Psoas muscle (tissue), 8 donors: ENCODE data around the gene TRAF2. TPM values are rescaled to one million over a fixed set of nuclear protein-coding genes. Genes with fewer than 3 reads are reported as not detected.

Source experiments
- ATAC-seq, 4 donors: fragments of 200-7000 bp; cut with Tn5 transposase; one replicate each; pipeline ENCODE4 v1.9.1; 2020; ENCODE audit warnings: moderate library complexity in 3 of 4, mild to moderate bottlenecking in 2 of 4
- DNase-seq, 2 donors: peaks; one replicate each; pipeline ENCODE4 v3.0.0-alpha.2; 2020
- H3K27ac ChIP-seq: fragments of 200-600 bp; one replicate; pipeline ENCODE4 v1.8.0; 2022
- H3K27me3 ChIP-seq, 3 donors: fragments of 200-600 bp in 1 of 3; one replicate each; pipeline versions ENCODE4 v1.6.1 to v1.8.0; 2013 to 2022; ENCODE audit warnings: low read length in 2 of 3, mild to moderate bottlenecking in 2 of 3, moderate library complexity in 1 of 3; ENCODE audit not compliant: insufficient read depth in 3 of 3
- H3K36me3 ChIP-seq, 2 donors: fragments of 200-600 bp in 1 of 2; one replicate each; pipeline versions ENCODE4 v1.6.1 to v1.8.0; 2013 to 2022; ENCODE audit warnings: low read depth in 1 of 2, mild to moderate bottlenecking in 1 of 2, moderate library complexity in 1 of 2; ENCODE audit not compliant: insufficient read depth in 1 of 2
- H3K4me1 ChIP-seq: fragments of 200-600 bp; one replicate; pipeline ENCODE4 v1.8.0; 2022
- H3K4me3 ChIP-seq: fragments of 200-600 bp; one replicate; pipeline ENCODE4 v1.8.0; 2022; ENCODE audit warnings: mild to moderate bottlenecking
- H3K9me3 ChIP-seq: fragments of 200-600 bp; one replicate; pipeline ENCODE4 v1.8.0; 2022
- WGBS, 3 donors: extraction: QIAGEN DNeasy Blood & Tissue Kit; methylation state at CpG; one replicate each; pipeline versions ENCODE4 v1.1.6 to v1.1.7; 2013; 5-methylcytosine and 5-hydroxymethylcytosine counted together
- intact Hi-C, 2 donors: fragments of 100-400 bp; cut with DNase I; formaldehyde crosslinking; loops; one replicate each; pipeline versions ENCODE4 v1.11.0 to v1.14.2; 2022
- polyA plus RNA-seq, 3 donors: library from polyadenylated mRNA; stranded (reverse); fragments of 200-250 nt; gene quantifications; one replicate each; pipeline ENCODE4 v1.2.3, GENCODE V29; 2013
- total RNA-seq, 4 donors: library from RNA; stranded (reverse); fragmentation: NEBNext Ultra II Directional in 2 of 4; extraction: Animal tissue kit (Norgen Biotek cat#: 25700) in 2 of 4; gene quantifications; one replicate each; pipeline versions ENCODE4 v1.2.1 to v1.2.4, GENCODE V29; 2021 to 2023
- TF ChIP-seq, protein P1 (sequence below): fragments of 200-600 bp; IDR thresholded peaks from one replicate; pipeline ENCODE4 v1.8.0; 2022; ENCODE audit warnings: antibody characterized with exemption
- donor health status: healthy with polysubstance abuse.
- donor health status: DM: no; HTN: no; CAD: no; lungs with moderate emphysema.
- donor health status: Bipolar disorder and iron deficiency.
- donor health status: healthy.
- donor health status: DM: yes; HTN: yes; CAD: no.
- donor health status: DM: no; HTN: no; CAD: no.
- donor health status: DM: no; HTN: no; CAD: no.
- donor health status: DM: yes; HTN: yes; CAD: no.

Gene TRAF2
- total and polyA plus RNA-seq, 7 donors = 5.4 to 15.9 (median 10.3) TPM

DNA sequence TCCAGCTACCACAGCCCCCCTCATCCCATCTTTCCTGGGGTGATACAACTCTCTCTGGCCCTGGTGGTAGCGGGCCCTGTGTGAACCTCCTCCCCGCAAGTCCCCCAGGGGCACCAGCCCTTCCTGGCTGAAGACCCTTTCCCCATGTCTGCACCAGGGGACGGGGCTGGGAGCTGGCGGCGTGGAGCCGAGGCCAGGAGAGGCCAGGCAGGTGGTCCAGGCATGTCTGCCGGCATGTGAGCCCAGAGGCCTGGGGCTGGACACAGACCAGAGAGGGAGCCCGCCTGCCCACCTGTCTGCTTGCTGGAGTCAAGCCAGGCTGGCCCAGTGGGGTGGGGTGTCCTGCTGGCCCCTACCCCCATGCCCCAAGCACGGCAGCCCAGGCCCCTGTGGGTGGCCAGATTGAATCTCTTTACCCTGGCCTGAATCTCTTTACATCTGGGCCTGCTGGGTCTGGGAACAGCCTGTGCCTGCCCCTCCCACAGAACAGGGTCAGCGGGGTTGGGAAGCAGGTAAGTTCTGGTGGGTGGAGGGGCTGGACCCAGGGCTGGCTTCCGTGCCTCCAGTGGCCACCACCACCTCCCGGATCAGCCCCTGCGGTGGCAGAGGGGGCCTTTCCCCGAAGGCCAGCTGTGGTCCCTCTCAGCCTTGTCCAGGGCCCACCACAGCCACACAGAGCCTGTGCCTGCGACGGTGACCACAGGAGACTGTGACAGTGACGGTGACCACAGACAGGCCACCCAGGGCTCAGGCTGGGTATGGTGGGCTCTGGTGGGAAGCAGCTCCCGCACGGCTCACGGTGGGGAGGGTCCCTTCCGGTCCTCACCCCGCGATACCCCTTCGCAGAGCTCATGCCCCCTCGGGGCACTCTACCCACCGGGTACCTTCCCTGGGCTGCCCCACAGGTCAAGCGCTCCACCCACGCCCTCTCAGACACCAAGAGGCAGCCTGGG, 72.9 kb downstream of the TRAF2 start:
- 84 to 89% (median 84%) methylated on average over 28 of the region's 28 CpGs for WGBS, 3 donors
- DNase-seq (no peak), ATAC-seq (no peak)

DNA sequence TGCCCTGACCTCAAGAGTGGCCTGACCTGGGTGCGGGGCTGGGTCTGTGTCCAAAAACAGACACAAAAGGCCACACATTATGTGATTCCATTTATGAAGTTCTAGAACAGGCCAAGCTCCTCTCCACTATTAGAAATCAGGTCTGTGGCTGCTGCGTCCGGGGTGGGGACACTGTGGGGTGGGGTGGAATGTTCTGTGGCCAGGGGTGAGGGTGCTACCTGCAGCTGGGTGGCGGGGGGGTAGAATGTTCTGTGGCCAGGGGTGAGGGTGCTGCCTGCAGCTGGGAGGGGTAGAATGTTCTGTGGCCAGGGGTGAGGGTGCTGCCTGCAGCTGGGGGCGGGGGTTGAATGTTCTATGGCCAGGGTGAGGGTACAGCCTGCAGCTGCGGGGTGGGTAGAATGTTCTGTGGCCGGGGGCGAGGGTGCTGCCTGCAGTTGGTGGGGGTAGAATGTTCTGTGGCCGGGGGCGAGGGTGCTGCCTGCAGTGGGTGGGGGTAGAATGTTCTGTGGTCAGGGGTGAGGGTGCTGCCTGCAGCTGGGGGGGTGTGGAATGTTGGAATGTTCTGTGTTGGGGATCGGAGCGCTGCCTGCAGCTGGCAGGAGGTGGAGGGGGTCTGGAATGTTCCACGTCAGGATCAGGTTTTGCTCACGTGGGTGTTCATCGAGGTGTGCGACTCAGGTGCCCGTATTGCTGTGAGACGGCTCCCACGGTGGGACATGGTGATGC, 74.1 kb downstream of the TRAF2 start:
- ATAC-seq = no peak
- H3K27me3 ChIP-seq = peaks cover 0 to 5% (median 0%) of the 10 kb centered on the region in 3 donors
- TF ChIP-seq, protein P1, sequence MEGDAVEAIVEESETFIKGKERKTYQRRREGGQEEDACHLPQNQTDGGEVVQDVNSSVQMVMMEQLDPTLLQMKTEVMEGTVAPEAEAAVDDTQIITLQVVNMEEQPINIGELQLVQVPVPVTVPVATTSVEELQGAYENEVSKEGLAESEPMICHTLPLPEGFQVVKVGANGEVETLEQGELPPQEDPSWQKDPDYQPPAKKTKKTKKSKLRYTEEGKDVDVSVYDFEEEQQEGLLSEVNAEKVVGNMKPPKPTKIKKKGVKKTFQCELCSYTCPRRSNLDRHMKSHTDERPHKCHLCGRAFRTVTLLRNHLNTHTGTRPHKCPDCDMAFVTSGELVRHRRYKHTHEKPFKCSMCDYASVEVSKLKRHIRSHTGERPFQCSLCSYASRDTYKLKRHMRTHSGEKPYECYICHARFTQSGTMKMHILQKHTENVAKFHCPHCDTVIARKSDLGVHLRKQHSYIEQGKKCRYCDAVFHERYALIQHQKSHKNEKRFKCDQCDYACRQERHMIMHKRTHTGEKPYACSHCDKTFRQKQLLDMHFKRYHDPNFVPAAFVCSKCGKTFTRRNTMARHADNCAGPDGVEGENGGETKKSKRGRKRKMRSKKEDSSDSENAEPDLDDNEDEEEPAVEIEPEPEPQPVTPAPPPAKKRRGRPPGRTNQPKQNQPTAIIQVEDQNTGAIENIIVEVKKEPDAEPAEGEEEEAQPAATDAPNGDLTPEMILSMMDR = no peak

More for the DNA sequence above, 72.9 kb downstream of the TRAF2 start:
- intact Hi-C loops = no loop called here
- no peak overlapping the region for H3K4me3 ChIP-seq
- H3K36me3 ChIP-seq = no peaks in the 10 kb centered on the region
- TF ChIP-seq, protein P1 = no peak
- peaks cover 0 to 5% (median 0%) of the 10 kb centered on the region in 3 donors for H3K27me3 ChIP-seq
- H3K27ac ChIP-seq = no peak overlapping the region
- H3K9me3 ChIP-seq = no peaks in the 10 kb centered on the region
- no peaks in the 10 kb centered on the region for H3K4me1 ChIP-seq

DNA sequence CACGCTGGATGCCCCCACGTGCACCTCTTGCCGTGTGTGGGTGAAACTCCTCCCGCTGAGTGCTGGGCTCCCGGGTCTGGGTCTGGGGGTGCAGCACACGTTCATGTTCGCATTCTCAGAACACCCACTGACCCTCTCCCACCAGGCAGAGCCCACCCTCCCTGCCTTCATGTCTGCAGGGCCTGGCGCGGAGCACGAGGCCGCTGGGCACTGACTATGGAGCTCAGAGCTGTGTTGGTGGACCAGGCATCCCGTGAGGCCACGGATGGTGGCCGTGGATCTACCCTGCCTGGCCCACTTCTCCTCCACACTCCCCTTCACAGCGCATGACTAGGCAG, 74.6 kb downstream of the TRAF2 start:
- ATAC-seq (peak in 1 of 4 donors; percentile 9), DNase-seq (no peak)
- 72 to 85% (median 73%) methylated on average over 13 to 15 of the region's 15 CpGs for WGBS, 3 donors
- no peaks in the 10 kb centered on the region for H3K9me3 ChIP-seq
- no peaks in the 10 kb centered on the region for H3K4me1 ChIP-seq
- H3K27me3 ChIP-seq = peaks cover 0 to 5% (median 2%) of the 10 kb centered on the region in 3 donors
- TF ChIP-seq, protein P1 = no peak
- no peaks in the 10 kb centered on the region for H3K36me3 ChIP-seq
- no peak overlapping the region for H3K27ac ChIP-seq
- no peak overlapping the region for H3K4me3 ChIP-seq
- intact Hi-C loops = no loop called here

More for the DNA sequence above, 74.1 kb downstream of the TRAF2 start:
- WGBS, 3 donors = 76 to 84% (median 80%) methylated on average over 19 of the region's 19 CpGs
- no peaks in the 10 kb centered on the region for H3K9me3 ChIP-seq
- intact Hi-C loops = no loop called here
- H3K4me3 ChIP-seq = no peak overlapping the region
- no peak for DNase-seq
- no peaks in the 10 kb centered on the region for H3K4me1 ChIP-seq
- H3K36me3 ChIP-seq = no peaks in the 10 kb centered on the region
- H3K27ac ChIP-seq = no peak overlapping the region

DNA sequence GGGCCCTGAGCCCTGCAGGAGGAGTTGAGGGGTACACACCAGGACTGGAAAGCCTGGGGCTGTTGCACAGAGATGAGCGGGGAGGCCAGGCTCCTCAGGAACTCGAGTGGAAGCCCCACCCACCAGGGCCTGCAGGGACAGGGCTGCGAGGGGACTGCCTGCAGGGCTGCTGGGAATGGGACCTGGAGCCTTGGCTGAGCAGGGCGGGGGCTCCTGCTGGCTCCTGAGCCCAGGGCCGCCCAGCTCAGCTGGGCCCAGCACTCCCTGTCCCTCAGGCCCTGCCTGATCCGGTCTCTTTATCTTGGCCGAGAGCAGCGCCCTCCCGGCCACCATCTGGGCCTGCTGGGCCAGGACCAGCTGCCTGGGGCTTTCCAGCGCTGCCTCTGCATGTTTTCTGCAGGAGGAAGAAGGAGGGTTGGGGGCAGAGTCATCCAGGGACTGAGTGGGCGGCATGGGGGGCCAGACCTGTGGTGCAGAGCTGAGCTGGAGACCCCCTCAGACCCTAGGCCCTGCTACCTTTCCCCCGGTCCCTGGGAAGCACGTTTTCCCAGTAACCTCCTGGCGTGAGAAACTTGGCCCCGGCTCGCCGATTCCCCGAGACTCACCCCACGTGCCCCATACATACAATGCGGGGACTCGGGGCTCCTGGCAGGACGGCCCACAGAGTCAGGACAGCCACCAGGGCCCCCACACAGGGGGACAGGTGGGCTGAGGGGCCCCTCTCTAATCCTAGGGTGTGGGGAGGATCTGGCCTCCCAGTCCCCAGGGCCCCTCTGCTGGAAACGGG, 75.2 kb downstream of the TRAF2 start:
- DNase-seq = no peak
- peaks cover 0 to 5% (median 4%) of the 10 kb centered on the region in 3 donors for H3K27me3 ChIP-seq

More for the DNA sequence above, 75.2 kb downstream of the TRAF2 start:
- intact Hi-C loops = no loop called here
- Histone ChIP-seq H3K4me1 (no peaks in the 10 kb centered on the region), H3K36me3 (no peaks in the 10 kb centered on the region), H3K27ac (no peak overlapping the region), H3K9me3 (no peaks in the 10 kb centered on the region), H3K4me3 (no peak overlapping the region)
- WGBS, 3 donors = 42 to 60% (median 52%) methylated on average over 20 to 23 of the region's 23 CpGs
- peak in 3 of 4 donors; percentile 40 to 56 (median 46) for ATAC-seq
- TF ChIP-seq, protein P1 = no peak
